Stimulated activated CD8-positive, alpha-beta memory T cell treated with anti-CD3 and anti-CD28 coated beads, Interleukin-7, amount 100 ng/mL, for 24 hours (primary cell): ENCODE data around the gene TRPV4.
"Not testable (repeated sequence)": the region's sequence is repeated elsewhere in the genome, so short reads cannot be mapped to it uniquely, and the experiment has no call there.

Source experiments
- DNase-seq: peaks from one replicate; pipeline ENCODE4 v3.0.0-alpha.2; 2020; ENCODE audit warnings: low read depth

Gene TRPV4

DNA sequence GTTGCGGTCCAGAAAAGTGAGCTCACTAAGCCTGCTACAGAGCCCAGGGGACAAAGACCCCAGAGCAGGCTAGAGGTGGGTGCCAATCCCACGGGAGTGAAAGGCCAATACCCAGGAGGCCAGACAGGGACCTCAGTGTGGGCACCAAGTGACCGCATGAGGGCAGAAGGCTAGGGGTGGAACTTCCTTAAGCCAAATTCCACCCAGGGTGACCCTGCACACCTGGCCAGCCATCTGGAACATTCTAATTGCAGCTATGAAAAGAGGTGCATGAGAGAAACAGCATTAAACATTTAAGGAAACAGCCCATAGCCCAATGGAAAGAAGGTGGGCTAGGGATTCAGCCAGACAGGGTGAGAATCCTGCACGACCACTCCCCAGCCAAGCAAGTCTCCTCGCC is 27.8 kb upstream of the TRPV4 start:
- no peak for DNase-seq

DNA sequence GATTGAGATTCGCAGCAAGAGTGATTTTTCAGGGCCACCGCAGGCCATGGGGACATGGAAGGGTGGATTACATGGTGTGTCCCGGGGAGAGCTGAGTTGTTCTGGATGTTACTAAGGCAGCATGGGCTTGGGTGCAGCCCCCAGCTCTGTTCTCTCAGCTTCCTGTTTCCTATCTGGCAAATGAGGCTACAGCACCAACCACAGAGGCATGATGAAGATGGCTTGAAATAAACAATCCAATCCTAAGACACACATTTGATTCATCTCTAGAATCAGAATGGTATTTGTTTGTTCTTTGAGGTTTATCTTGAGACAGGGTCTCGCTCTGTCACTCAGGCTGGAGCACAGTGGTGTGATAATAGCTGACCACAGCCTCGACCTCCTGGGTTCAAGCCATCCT is 25.6 kb upstream of the TRPV4 start:
- DNase-seq, result no peak

GRCh38 chr12:109857715-109858114 is 24.5 kb upstream of the TRPV4 start:
- no peak for DNase-seq

- DNase-seq, result no peak
Observed at GRCh38 chr12:109855377-109855776, 22.2 kb upstream of the TRPV4 start.

- not testable (repeated sequence) for DNase-seq
Observed at GRCh38 chr12:109850518-109850917, 17.3 kb upstream of the TRPV4 start.

- DNase-seq, result no peak
Observed at GRCh38 chr12:109847142-109847735, 14.0 kb upstream of the TRPV4 start.

DNA sequence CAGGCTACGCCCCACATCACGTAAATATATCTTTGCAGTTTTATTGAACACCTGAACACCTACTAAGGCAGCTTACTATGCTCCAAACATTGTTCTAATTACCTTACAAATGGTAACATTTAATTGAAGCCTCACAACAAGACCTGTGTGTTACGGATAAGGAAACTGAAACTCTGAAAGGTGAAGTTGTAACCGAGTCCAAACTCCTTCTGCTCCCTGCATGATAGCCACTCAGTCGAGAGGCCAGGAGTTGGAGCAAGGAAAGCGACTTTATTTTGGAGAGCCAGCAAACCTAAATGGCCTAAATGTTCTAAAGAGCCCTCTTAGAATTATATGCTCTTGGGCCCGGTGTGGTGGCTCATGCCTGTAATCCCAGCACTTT is 12.6 kb upstream of the TRPV4 start:
- no peak for DNase-seq

DNA sequence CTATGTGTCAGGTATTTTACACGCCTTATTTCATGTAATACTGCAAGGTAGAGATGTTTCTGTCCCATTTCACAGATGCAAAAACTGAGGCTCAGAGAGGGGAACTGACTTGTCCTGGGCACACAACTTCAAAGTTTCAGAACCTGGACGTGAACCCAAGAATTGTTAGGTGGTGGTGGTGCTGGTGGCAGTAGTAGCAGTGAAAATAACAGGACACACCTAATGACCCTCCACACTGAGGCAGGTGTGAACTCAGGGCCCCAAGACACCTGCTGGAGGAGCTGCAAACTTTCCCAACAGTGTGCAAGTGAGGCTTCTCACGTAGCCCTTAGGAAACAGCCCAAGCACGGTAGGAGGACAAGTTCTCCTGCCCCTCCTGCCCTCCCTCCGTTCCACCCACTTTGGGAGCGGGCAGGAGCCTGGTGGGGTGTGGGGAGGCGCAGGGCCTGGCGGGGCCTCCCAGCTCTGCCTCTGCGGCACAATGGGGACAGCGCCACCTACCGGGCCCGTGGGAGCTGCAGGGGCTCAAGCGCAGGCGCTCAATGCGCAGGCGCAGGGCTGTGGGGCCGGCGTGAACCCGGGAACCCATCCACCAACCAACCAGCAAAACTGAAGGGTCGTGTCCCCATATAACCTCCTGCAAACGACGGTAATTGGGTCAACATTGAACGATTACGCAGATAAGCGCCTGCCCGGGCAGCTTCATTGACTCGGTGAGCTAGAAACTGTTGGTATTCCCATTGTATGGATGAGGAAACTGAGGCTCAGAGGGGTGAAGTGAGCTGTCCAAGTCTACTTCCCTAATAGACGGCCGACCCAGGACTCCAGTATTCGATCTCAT is 12.0 kb upstream of the TRPV4 start:
- DNase-seq, result peak; percentile 79

- no peak for DNase-seq
Observed at GRCh38 chr12:109844091-109844490, 10.9 kb upstream of the TRPV4 start.

- DNase-seq, result no peak
Observed at GRCh38 chr12:109842021-109842420, 8.8 kb upstream of the TRPV4 start.

GRCh38 chr12:109841356-109841755 is 8.2 kb upstream of the TRPV4 start:
- no peak for DNase-seq

- no peak for DNase-seq
Observed at GRCh38 chr12:109840305-109841074, 7.3 kb upstream of the TRPV4 start.

GRCh38 chr12:109839444-109839843 is 6.2 kb upstream of the TRPV4 start:
- DNase-seq, result no peak

GRCh38 chr12:109836916-109837315 is 3.7 kb upstream of the TRPV4 start:
- DNase-seq, result no peak

DNA sequence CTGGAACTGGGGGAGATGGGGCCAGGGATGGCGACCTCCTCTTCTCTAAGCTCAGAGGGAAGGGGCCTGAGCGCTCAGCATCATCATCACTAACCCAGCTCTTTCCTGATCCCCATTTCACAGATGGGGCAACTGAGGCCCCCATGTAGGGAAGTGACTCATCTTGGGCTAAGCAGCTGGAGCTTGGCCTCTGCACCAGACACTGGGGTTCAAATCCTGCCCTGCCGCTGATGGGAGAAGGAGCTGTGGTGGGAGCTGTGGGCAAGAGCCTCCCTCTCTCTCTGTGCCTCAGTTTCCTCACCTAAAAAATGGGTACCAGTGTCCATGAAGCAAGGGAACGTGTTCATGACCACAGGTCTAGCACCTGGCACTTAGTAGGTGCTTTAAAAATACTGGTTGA is 2.6 kb upstream of the TRPV4 start:
- no peak for DNase-seq

- no peak for DNase-seq
Observed at GRCh38 chr12:109832541-109833306, 474 bp downstream of the TRPV4 start.

DNA sequence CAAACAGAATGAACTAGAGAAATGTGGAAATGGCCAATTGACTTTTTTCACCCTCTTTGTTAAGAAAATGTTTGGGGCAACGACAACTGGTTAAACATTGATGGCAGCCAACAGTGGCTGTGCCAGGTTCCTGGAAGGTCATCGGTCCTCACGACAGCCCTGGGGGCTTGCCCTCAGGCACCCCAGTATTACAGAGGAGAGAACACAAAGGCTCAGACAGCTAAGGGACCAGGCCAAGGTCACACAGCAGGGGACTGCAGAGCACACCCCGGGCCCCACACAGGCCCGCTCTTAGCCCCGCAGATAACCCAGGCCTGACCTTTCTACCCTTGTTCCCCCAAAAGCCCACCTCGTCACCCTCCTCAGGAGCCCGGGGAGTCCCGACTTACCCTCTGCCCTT is 1.3 kb downstream of the TRPV4 start:
- DNase-seq, result no peak

DNA sequence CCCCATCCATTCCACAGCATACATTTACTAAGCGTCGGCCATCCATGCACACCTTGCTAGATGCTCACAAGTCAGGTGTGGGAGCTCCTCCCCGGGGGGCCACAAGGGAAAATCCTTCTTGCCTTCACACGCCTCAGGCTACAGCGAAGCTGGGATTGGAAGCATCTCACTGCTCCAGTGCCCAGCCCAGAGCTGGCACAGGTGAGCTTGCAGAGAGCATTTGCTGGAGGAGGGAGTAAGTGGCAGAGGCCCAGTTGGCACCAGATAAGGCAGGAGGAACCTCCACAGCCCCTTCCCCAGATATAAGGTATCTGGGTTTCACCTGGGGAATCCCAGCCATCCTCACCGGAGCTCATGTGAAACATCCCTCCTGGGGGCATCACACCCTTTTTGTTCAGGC is 1.8 kb downstream of the TRPV4 start:
- no peak for DNase-seq

DNA sequence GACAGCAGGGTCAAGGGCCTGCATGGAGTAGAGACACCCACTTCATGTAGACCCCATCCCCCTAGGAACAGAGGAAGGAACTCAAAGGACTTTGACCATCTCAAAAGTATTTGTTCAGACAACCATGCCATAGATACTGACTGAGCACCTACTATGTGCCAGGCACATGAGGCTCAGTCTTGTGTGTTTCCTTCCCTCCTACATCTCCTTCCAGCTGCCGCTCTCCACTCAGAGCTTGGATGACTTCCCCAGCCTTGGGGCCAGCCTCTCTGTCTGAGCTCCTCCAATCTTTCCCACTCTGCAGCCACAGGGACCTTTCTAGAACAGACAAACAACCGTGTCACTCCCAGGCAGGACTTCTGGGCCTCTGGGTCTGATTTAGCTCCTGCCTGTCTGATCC is 2.5 kb downstream of the TRPV4 start:
- no peak for DNase-seq

- DNase-seq, result no peak
Observed at GRCh38 chr12:109830267-109830666, 2.9 kb downstream of the TRPV4 start.

DNA sequence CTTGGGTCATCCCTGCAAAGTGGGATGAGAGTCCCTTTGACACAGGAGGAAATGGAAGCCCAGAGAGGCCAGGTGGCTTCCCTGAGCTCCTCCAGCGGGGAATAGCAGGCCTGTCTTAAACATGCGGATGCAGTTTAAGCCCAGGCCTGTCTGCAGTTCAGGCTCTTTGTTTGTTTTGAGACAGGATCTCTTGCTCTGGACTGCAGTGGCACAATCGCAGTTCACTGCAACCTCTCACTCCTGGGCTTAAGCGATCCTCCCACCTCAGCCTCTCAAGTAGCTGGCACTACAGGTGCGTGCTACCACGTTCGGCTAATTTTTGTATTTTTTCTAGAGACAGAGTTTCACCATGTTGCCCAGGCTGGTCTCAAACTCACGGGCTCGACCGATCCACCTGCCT is 3.5 kb downstream of the TRPV4 start:
- DNase-seq, result no peak

DNA sequence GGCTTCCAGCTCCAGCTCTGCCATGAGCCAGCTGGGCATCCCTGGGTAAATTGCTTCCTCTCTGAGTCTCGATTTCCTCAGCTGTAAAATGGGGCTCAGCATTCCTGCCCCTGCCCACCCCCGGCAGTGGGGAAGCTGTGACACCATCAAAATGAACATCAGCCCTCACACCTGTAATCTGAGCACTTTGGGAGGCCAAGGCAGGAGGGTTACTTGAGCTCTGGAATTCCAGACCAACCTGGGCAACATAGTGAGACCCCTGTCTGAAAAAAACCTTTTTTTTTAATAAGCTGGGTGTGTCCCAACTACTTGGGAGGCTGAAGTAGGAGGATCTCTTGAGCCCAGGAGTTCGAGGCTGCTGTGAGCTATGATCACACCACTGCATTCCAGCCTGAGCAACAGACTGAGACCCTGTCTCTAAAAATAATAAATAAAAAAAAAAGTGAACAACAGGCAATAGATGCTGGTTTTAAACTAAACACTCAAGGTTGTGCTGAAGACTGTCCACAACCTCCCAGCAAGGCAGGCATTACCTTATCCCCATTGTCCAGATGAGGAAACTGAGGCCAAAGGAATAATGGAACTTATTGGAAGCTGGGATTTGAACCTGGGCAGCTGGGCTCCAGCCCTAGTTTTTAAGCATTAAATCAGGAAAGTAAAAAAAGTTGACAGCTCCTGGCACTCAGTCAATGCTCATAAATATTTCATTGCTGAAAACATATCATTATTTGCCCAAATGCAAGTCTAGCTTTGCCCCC is 4.3 kb downstream of the TRPV4 start:
- DNase-seq, result no peak
